Prostate gland (tissue), 2 donors: ENCODE data around the gene UCK2. TPM values are rescaled to one million over a fixed set of nuclear protein-coding genes. Genes with fewer than 3 reads are reported as not detected.

Experiments
- DNase-seq: peaks from one replicate; pipeline ENCODE4 v3.0.0-alpha.2; 2019; ENCODE audit warnings: low spot score
- H3K27ac ChIP-seq, 2 donors: fragments of 200-600 bp; sonication (generic); 2 replicates each; pipeline ENCODE4 v1.5.1; 2017 to 2019
- H3K27me3 ChIP-seq: fragments of 200-600 bp; sonication (generic); replicated peaks from 2 replicates; pipeline ENCODE4 v1.5.1; 2019; ENCODE audit not compliant: insufficient read depth
- H3K36me3 ChIP-seq, 2 donors: fragments of 200-600 bp; sonication (generic); 1 replicate in 1 of 2; 2 replicates in 1 of 2; pipeline versions ENCODE4 v1.5.1 to v1.8.1; 2017 to 2019
- H3K4me1 ChIP-seq: fragments of 200-600 bp; sonication (generic); replicated peaks from 2 replicates; pipeline ENCODE4 v1.5.1; 2019
- H3K4me3 ChIP-seq, 2 donors: fragments of 200-600 bp; sonication (generic); 2 replicates each; pipeline ENCODE4 v1.5.1; 2017 to 2019
- H3K9me3 ChIP-seq: fragments of 200-600 bp; sonication (generic); 2 replicates; pipeline ENCODE4 v1.5.1; 2017
- CTCF ChIP-seq, 4 experiments: fragments of 200-600 bp in 2 of 4; fragments of 450-650 bp in 2 of 4; sonication (generic) in 2 of 4; IDR thresholded peaks; 1 replicate in 3 of 4; 2 replicates in 1 of 4; pipeline ENCODE4 v1.5.1; 2016 to 2019; ENCODE audit warnings: antibody characterized with exemption in 4 of 4, mild to moderate bottlenecking in 2 of 4, moderate library complexity in 2 of 4
- POLR2A ChIP-seq: fragments of 450-650 bp; IDR thresholded peaks from one replicate; pipeline ENCODE4 v1.6.1; 2016; ENCODE audit warnings: antibody characterized with exemption, mild to moderate bottlenecking
- POLR2AphosphoS5 ChIP-seq: sonication (generic); formaldehyde crosslinking; IDR thresholded peaks from one replicate; pipeline ENCODE4 v1.6.1; 2017; ENCODE audit warnings: antibody characterized with exemption
- WGBS: methylation state at CpG from one replicate; pipeline ENCODE4 v1.1.5; 2018; 5-methylcytosine and 5-hydroxymethylcytosine counted together
- intact Hi-C: fragments of 100-400 bp; cut with DNase I; formaldehyde crosslinking; loops from one replicate; pipeline ENCODE4 v1.14.2; 2022
- total RNA-seq, 2 donors: library from RNA; depleted of rRNA; stranded (reverse); fragments of >200 nt; gene quantifications; one replicate each; pipeline ENCODE4 v1.1.0, GENCODE V29; 2016

The UCK2 gene
- total RNA-seq, 2 donors from 2014 or later, result 23.8 to 25.9 TPM

GRCh38 chr1:165833358-165833757 is 5.9 kb downstream of the UCK2 start:
- WGBS, result 56% methylated on average over 2 of the region's 2 CpGs

GRCh38 chr1:165834229-165834628 is 6.8 kb downstream of the UCK2 start:
- no peak overlapping the region for H3K4me3 ChIP-seq
- WGBS, result 93% methylated on average over 1 of the region's 1 CpG
- intact Hi-C loops, result no loop called here
- no peak for DNase-seq
- no peaks in the 10 kb centered on the region for H3K27me3 ChIP-seq
- no peak overlapping the region for H3K27ac ChIP-seq
- H3K9me3 ChIP-seq, result no peaks in the 10 kb centered on the region
- no peaks in the 10 kb centered on the region for H3K36me3 ChIP-seq
- H3K4me1 ChIP-seq, result no peaks in the 10 kb centered on the region
- TF ChIP-seq POLR2A, result no peak
- TF ChIP-seq CTCF (IDR thresholded peaks at IDR 0.05), result no peak
- TF ChIP-seq POLR2AphosphoS5, result no peak

More at GRCh38 chr1:165833358-165833757, 5.9 kb downstream of the UCK2 start:
- no peaks in the 10 kb centered on the region for H3K4me1 ChIP-seq
- DNase-seq, result no peak
- H3K27me3 ChIP-seq, result no peaks in the 10 kb centered on the region
- H3K27ac ChIP-seq, result no peak overlapping the region
- no peaks in the 10 kb centered on the region for H3K9me3 ChIP-seq
- no peaks in the 10 kb centered on the region for H3K36me3 ChIP-seq
- H3K4me3 ChIP-seq, result no peak overlapping the region
- TF ChIP-seq CTCF (IDR thresholded peaks at IDR 0.05) (no peak), POLR2A (no peak), POLR2AphosphoS5 (no peak)
- intact Hi-C loops, result no loop called here

- TF ChIP-seq CTCF (IDR thresholded peaks at IDR 0.05) (no peak), POLR2A (no peak), POLR2AphosphoS5 (no peak)
Measured at GRCh38 chr1:165834881-165835280, 7.5 kb downstream of the UCK2 start.

GRCh38 chr1:165836664-165837482 is 9.5 kb downstream of the UCK2 start:
- no peaks in the 10 kb centered on the region for H3K4me1 ChIP-seq
- 73% methylated on average over 6 of the region's 6 CpGs for WGBS

More at GRCh38 chr1:165834881-165835280, 7.5 kb downstream of the UCK2 start:
- H3K27me3 ChIP-seq, result no peaks in the 10 kb centered on the region
- intact Hi-C loops, result no loop called here
- DNase-seq, result no peak
- H3K36me3 ChIP-seq, result no peaks in the 10 kb centered on the region
- no peaks in the 10 kb centered on the region for H3K9me3 ChIP-seq
- H3K4me1 ChIP-seq, result no peaks in the 10 kb centered on the region
- H3K27ac ChIP-seq, result no peak overlapping the region
- H3K4me3 ChIP-seq, result no peak overlapping the region
- 95% methylated on average over 3 of the region's 3 CpGs for WGBS

More at GRCh38 chr1:165836664-165837482, 9.5 kb downstream of the UCK2 start:
- TF ChIP-seq POLR2A (no peak), CTCF (IDR thresholded peaks at IDR 0.05) (no peak), POLR2AphosphoS5 (no peak)
- H3K36me3 ChIP-seq, result no peaks in the 10 kb centered on the region
- no peaks in the 10 kb centered on the region for H3K9me3 ChIP-seq
- no peak overlapping the region for H3K4me3 ChIP-seq
- intact Hi-C loops, result no loop called here
- H3K27ac ChIP-seq, result no peak overlapping the region
- DNase-seq, result no peak
- no peaks in the 10 kb centered on the region for H3K27me3 ChIP-seq
